K562 (cell line): ENCODE data around the gene SNX27. TPM values are rescaled to one million over a fixed set of nuclear protein-coding genes. Genes with fewer than 3 reads are reported as not detected.

Experiments used
- ARID3A ChIP-seq: IDR thresholded peaks from 2 replicates; pipeline ENCODE4 v1.6.1; 2012; ENCODE audit warnings: low read depth, low read length, improper control_type of control experiment, borderline replicate concordance
- ATF6 ChIP-seq: sonication (generic); formaldehyde crosslinking; IDR thresholded peaks from 2 replicates; pipeline ENCODE4 v1.4.0; 2020; ENCODE audit warnings: mild to moderate bottlenecking, missing genetic modification reagents
- ATF7 ChIP-seq: fragments of 450-650 bp; IDR thresholded peaks from 2 replicates; pipeline ENCODE4 v1.7.1; 2014; ENCODE audit warnings: mild to moderate bottlenecking, moderate library complexity
- ELK3 ChIP-seq: fragments of 450-650 bp; formaldehyde crosslinking; IDR thresholded peaks from 2 replicates; pipeline ENCODE4 v1.4.0; 2020; ENCODE audit warnings: mild to moderate bottlenecking
- HSF4 ChIP-seq: fragments of 250-450 bp; sonication (Bioruptor Pico); IDR thresholded peaks from 2 replicates; pipeline ENCODE4 v2.1.2; 2022; ENCODE audit warnings: mild to moderate bottlenecking, moderate library complexity, borderline replicate concordance
- JUND ChIP-seq, 2 experiments: IDR thresholded peaks; 2 replicates in 1 of 2; 3 replicates in 1 of 2; pipeline ENCODE4 v1.6.1; 2011; ENCODE audit warnings: borderline replicate concordance in 2 of 2, low read depth in 2 of 2, low read length in 2 of 2, improper control_type of control experiment in 1 of 2, missing biosample characterization in 1 of 2, missing genetic modification characterization in 1 of 2, missing genetic modification reagents in 1 of 2
- KLF10 ChIP-seq: fragments of 250-450 bp; sonication (Bioruptor Pico); IDR thresholded peaks from 2 replicates; pipeline ENCODE4 v1.6.1; 2021; ENCODE audit warnings: matching md5 sums
- MAFK ChIP-seq: IDR thresholded peaks from 2 replicates; pipeline ENCODE4 v1.6.1; 2011; ENCODE audit warnings: low read length, improper control_type of control experiment
- NBN ChIP-seq: fragments of 450-650 bp; IDR thresholded peaks from 2 replicates; pipeline ENCODE4 v1.6.1; 2016; ENCODE audit warnings: low read depth, mild to moderate bottlenecking
- POLR2G ChIP-seq: fragments of 200-400 bp; formaldehyde crosslinking; IDR thresholded peaks from 2 replicates; pipeline ENCODE4 v1.6.1; 2017; ENCODE audit warnings: low read depth, mild to moderate bottlenecking, antibody characterized with exemption, low read length, moderate library complexity
- PTBP1 ChIP-seq: fragments of 200-400 bp; formaldehyde crosslinking; IDR thresholded peaks from 2 replicates; pipeline ENCODE4 v1.6.1; 2017; ENCODE audit warnings: low read depth, low read length
- SIRT6 ChIP-seq: IDR thresholded peaks from one replicate; pipeline ENCODE4 v1.6.1; 2012; ENCODE audit warnings: low read depth, mild to moderate bottlenecking, control low read depth, inconsistent platforms, low read length, moderate library complexity
- SMAD2 ChIP-seq: fragments of 150-350 bp; IDR thresholded peaks from 2 replicates; pipeline ENCODE4 v1.6.1; 2014; ENCODE audit warnings: low read depth, mild to moderate bottlenecking, low read length
- SMARCB1 ChIP-seq: IDR thresholded peaks from 2 replicates; pipeline ENCODE4 v1.6.1; 2011; ENCODE audit warnings: improper control_type of control experiment, low read depth; ENCODE audit not compliant: insufficient read length
- ZBTB33 ChIP-seq: sonication (generic); formaldehyde crosslinking; IDR thresholded peaks from 2 replicates; pipeline ENCODE4 v1.8.1; 2023; ENCODE audit warnings: mild to moderate bottlenecking, missing genetic modification reagents
- ZKSCAN1 ChIP-seq: fragments of 150-350 bp; IDR thresholded peaks from 2 replicates; pipeline ENCODE4 v1.6.1; 2016; ENCODE audit warnings: low read depth, low read length
- ZNF274 ChIP-seq: IDR thresholded peaks from 2 replicates; pipeline ENCODE4 v1.6.1; 2011; ENCODE audit warnings: low read depth, mild to moderate bottlenecking, low read length, moderate library complexity, borderline replicate concordance
- ZNF507 ChIP-seq: conservative IDR thresholded peaks from 2 replicates; pipeline ENCODE4 v1.6.1; 2017; ENCODE audit warnings: missing genetic modification characterization, missing compliant biosample characterization
- ZNF766 ChIP-seq: fragments of 200-800 bp; sonication (Bioruptor generic); conservative IDR thresholded peaks from 2 replicates; pipeline ENCODE4 v1.6.1; 2016; ENCODE audit warnings: missing genetic modification characterization, missing compliant biosample characterization
- ZNF77 ChIP-seq: fragments of 250-450 bp; sonication (Bioruptor Pico); IDR thresholded peaks from 2 replicates; pipeline ENCODE4 v1.5.0; 2020
- polyA plus RNA-seq, 8 experiments: library from polyadenylated mRNA; depleted of rRNA in 4 of 8; stranded (reverse) in 5 of 8; unstranded in 3 of 8; fragments of >200 nt; fragmentation: Nextera tagmentation in 2 of 8; fragmentation: Illumina TruSeq in 1 of 8; extraction: Ambion mirVana in 2 of 8; extraction: Trizol in 1 of 8; gene quantifications; 2 replicates each; pipeline versions ENCODE4 v1.2.1 to v1.2.3, GENCODE V29; 2011 to 2014; ENCODE audit warnings: inconsistent platforms in 1 of 8, missing spikeins in 1 of 8
- total RNA-seq, 7 experiments: library from RNA; depleted of rRNA in 6 of 7; stranded (reverse); fragments of >200 nt in 6 of 7; fragmentation: Illumina TruSeq in 2 of 7; extraction: Trizol in 2 of 7; gene quantifications; 2 replicates each; pipeline versions ENCODE4 v1.2.1 to v1.2.3, GENCODE V29; 2011 to 2021; ENCODE audit warnings: low replicate concordance in 1 of 7
- TF ChIP-seq, protein P1 (sequence below): sonication (generic); formaldehyde crosslinking; IDR thresholded peaks from 2 replicates; pipeline ENCODE4 v1.9.0; 2022; ENCODE audit warnings: mild to moderate bottlenecking, missing genetic modification reagents

SNX27 gene
- total and polyA plus RNA-seq, 9 of the 15 experiments (the other 6 are each of a cell fraction or from before 2014, with no cell fraction given), result 4.5 to 18.7 (median 10.1) TPM

DNA sequence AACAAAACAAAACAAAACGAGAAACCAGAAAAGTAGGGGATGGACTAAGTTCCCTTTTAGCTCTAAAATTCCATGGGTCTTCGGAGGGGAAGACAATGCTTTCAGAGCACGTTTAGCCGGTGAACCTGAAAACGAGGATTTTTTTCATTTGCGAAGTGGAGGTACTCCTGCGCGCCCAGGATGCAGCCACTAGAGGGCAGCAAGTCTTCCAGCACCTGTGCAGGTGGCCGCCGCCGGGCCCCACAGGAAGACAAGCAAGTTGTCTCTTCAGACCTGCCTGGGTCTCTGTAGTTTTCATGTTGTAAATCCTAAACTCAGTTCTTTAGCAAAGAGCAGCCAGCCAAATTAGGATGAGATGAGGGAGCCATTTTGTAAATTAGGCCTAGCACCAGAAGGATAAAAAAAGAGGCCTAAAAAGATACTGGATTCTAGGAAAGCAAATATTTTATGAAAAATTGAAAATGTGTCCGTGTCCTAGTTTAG lies 17.7 kb upstream of the SNX27 start (continued):
- TF ChIP-seq HSF4 (CRISPR knock-in tag), result no peak
- TF ChIP-seq, protein P1, sequence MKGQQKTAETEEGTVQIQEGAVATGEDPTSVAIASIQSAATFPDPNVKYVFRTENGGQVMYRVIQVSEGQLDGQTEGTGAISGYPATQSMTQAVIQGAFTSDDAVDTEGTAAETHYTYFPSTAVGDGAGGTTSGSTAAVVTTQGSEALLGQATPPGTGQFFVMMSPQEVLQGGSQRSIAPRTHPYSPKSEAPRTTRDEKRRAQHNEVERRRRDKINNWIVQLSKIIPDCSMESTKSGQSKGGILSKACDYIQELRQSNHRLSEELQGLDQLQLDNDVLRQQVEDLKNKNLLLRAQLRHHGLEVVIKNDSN (CRISPR knock-in tag), result no peak
- TF ChIP-seq SMAD2, result no peak
- TF ChIP-seq ZNF766 (CRISPR knock-in tag), result no peak
- no peak for TF ChIP-seq ELK3 (CRISPR knock-in tag)
- TF ChIP-seq SIRT6, result no peak
- TF ChIP-seq KLF10 (CRISPR knock-in tag), result no peak
- TF ChIP-seq POLR2G, result no peak
- TF ChIP-seq ZNF274, result no peak
- no peak for TF ChIP-seq ZBTB33
- TF ChIP-seq ZKSCAN1, result no peak
- no peak for TF ChIP-seq ATF7
- no peak for TF ChIP-seq MAFK
- no peak for TF ChIP-seq ZNF77
- TF ChIP-seq ATF6 (CRISPR knock-in tag), result no peak
- TF ChIP-seq ZNF507, result no peak
- TF ChIP-seq NBN, result no peak
- peak; percentile 48; the same call in 1 of the 2 replicates for TF ChIP-seq JUND (IDR thresholded peaks at IDR 0.05; ENCODE audit: borderline replicate concordance, low read depth, low read length)
- TF ChIP-seq JUND (tag; IDR thresholded peaks at IDR 0.05; ENCODE audit: borderline replicate concordance, low read depth, low read length), result no peak
- no peak for TF ChIP-seq SMARCB1
- no peak for TF ChIP-seq ARID3A
- no peak for TF ChIP-seq PTBP1
